ENCODE measurements around the gene RAPGEF5. TPM values are rescaled to one million over a fixed set of nuclear protein-coding genes. Genes with fewer than 3 reads are reported as not detected.

RAPGEF5 gene
- total RNA-seq, 5 donors from 2014 or later (not counting 1 experiment from before 2014, with no cell fraction given): 0.12 to 2.4 (median 0.61) TPM

- Histone ChIP-seq H3K36me3 (ENCODE audit: control insufficient read depth in 2 of 2, extremely low read depth in 1 of 2, insufficient read depth in 1 of 2, low read length in 1 of 2) (no peaks in the 10 kb centered on the region), H3K9me3 (no peaks in the 10 kb centered on the region), H3K4me1 (ENCODE audit: control insufficient read depth in 1 of 2, extremely low read depth in 1 of 2, insufficient read depth in 2 of 2, low read length in 2 of 2) (no peaks in the 10 kb centered on the region), H3K27ac (ENCODE audit: low read length) (no peak overlapping the region), H3K4me3 (ENCODE audit: control insufficient read depth in 1 of 2, extremely low read depth in 1 of 2, low read length in 1 of 2) (no peak overlapping the region), H3K27me3 (replicated peaks in 1 of 2; ENCODE audit: control insufficient read depth in 2 of 2, extremely low read depth in 1 of 2, insufficient read depth in 2 of 2, low read length in 1 of 2) (peaks cover 0 to 3% of the 10 kb centered on the region in 2 experiments)
- H3K27ac Mint-ChIP-seq: no peak overlapping the region
- ATAC-seq (replicated peaks in 1 of 4): no peak
- H3K9me3 Mint-ChIP-seq: no peaks in the 10 kb centered on the region
- no peak for DNase-seq
- H3K27me3 Mint-ChIP-seq: peaks cover 6 to 7% of the 10 kb centered on the region in 2 donors
- no peaks in the 10 kb centered on the region for H3K4me1 Mint-ChIP-seq
- ChIA-PET CTCF (no interaction called here), POLR2A (no interaction called here)
- WGBS (ENCODE audit: insufficient coverage): no CpG with 5 or more reads among the region's 4 CpGs
- H3K4me3 Mint-ChIP-seq: no peak overlapping the region
- no peaks in the 10 kb centered on the region for H3K36me3 Mint-ChIP-seq
Observed at GRCh38 chr7:22326181-22326580, 30.8 kb downstream of the RAPGEF5 start.

- CTCF ChIA-PET: no interaction called here
- no peaks in the 10 kb centered on the region for H3K9me3 Mint-ChIP-seq
- no CpG with 5 or more reads among the region's 4 CpGs for WGBS (ENCODE audit: insufficient coverage)
- ATAC-seq (replicated peaks in 1 of 4): no peak
- POLR2A ChIA-PET: no interaction called here
- Histone ChIP-seq H3K9me3 (no peaks in the 10 kb centered on the region), H3K4me3 (ENCODE audit: control insufficient read depth in 1 of 2, extremely low read depth in 1 of 2, low read length in 1 of 2) (no peak overlapping the region), H3K4me1 (ENCODE audit: control insufficient read depth in 1 of 2, extremely low read depth in 1 of 2, insufficient read depth in 2 of 2, low read length in 2 of 2) (no peaks in the 10 kb centered on the region), H3K36me3 (ENCODE audit: control insufficient read depth in 2 of 2, extremely low read depth in 1 of 2, insufficient read depth in 1 of 2, low read length in 1 of 2) (no peaks in the 10 kb centered on the region), H3K27ac (ENCODE audit: low read length) (no peak overlapping the region), H3K27me3 (replicated peaks in 1 of 2; ENCODE audit: control insufficient read depth in 2 of 2, extremely low read depth in 1 of 2, insufficient read depth in 2 of 2, low read length in 1 of 2) (peaks cover 0 to 3% of the 10 kb centered on the region in 2 experiments)
- no peaks in the 10 kb centered on the region for H3K36me3 Mint-ChIP-seq
- H3K27me3 Mint-ChIP-seq: peaks cover 6 to 7% of the 10 kb centered on the region in 2 donors
- DNase-seq: no peak
- H3K4me1 Mint-ChIP-seq: no peaks in the 10 kb centered on the region
- H3K27ac Mint-ChIP-seq: no peak overlapping the region
- H3K4me3 Mint-ChIP-seq: no peak overlapping the region
Observed at GRCh38 chr7:22325671-22326070, 31.3 kb downstream of the RAPGEF5 start.

GRCh38 chr7:22323714-22324113 lies 33.2 kb downstream of the RAPGEF5 start:
- Mint-ChIP-seq H3K27me3 (peaks cover 0 to 6% of the 10 kb centered on the region in 2 donors), H3K9me3 (no peaks in the 10 kb centered on the region), H3K36me3 (no peaks in the 10 kb centered on the region), H3K27ac (no peak overlapping the region), H3K4me3 (no peak overlapping the region), H3K4me1 (no peaks in the 10 kb centered on the region)
- DNase-seq (no peak), ATAC-seq (replicated peaks in 1 of 4) (no peak)
- WGBS (ENCODE audit: insufficient coverage): no CpG with 5 or more reads among the region's 2 CpGs
- Histone ChIP-seq H3K27me3 (replicated peaks in 1 of 2; ENCODE audit: control insufficient read depth in 2 of 2, extremely low read depth in 1 of 2, insufficient read depth in 2 of 2, low read length in 1 of 2) (no peaks in the 10 kb centered on the region), H3K36me3 (ENCODE audit: control insufficient read depth in 2 of 2, extremely low read depth in 1 of 2, insufficient read depth in 1 of 2, low read length in 1 of 2) (no peaks in the 10 kb centered on the region), H3K9me3 (no peaks in the 10 kb centered on the region), H3K4me1 (ENCODE audit: control insufficient read depth in 1 of 2, extremely low read depth in 1 of 2, insufficient read depth in 2 of 2, low read length in 2 of 2) (no peaks in the 10 kb centered on the region), H3K4me3 (ENCODE audit: control insufficient read depth in 1 of 2, extremely low read depth in 1 of 2, low read length in 1 of 2) (no peak overlapping the region), H3K27ac (ENCODE audit: low read length) (no peak overlapping the region)
- CTCF ChIA-PET: no interaction called here
- POLR2A ChIA-PET: no interaction called here

GRCh38 chr7:22320416-22320815 lies 36.5 kb downstream of the RAPGEF5 start:
- Histone ChIP-seq H3K4me3 (ENCODE audit: control insufficient read depth in 1 of 2, extremely low read depth in 1 of 2, low read length in 1 of 2) (no peak overlapping the region), H3K36me3 (ENCODE audit: control insufficient read depth in 2 of 2, extremely low read depth in 1 of 2, insufficient read depth in 1 of 2, low read length in 1 of 2) (no peaks in the 10 kb centered on the region), H3K27ac (ENCODE audit: low read length) (no peak overlapping the region), H3K27me3 (replicated peaks in 1 of 2; ENCODE audit: control insufficient read depth in 2 of 2, extremely low read depth in 1 of 2, insufficient read depth in 2 of 2, low read length in 1 of 2) (no peaks in the 10 kb centered on the region), H3K4me1 (ENCODE audit: control insufficient read depth in 1 of 2, extremely low read depth in 1 of 2, insufficient read depth in 2 of 2, low read length in 2 of 2) (no peaks in the 10 kb centered on the region), H3K9me3 (no peaks in the 10 kb centered on the region)
- Mint-ChIP-seq H3K27me3 (peaks cover 0 to 2% of the 10 kb centered on the region in 2 donors), H3K27ac (no peak overlapping the region), H3K4me1 (no peaks in the 10 kb centered on the region), H3K36me3 (no peaks in the 10 kb centered on the region), H3K9me3 (no peaks in the 10 kb centered on the region), H3K4me3 (no peak overlapping the region)
- 88% methylated on average over 2 of the region's 2 CpGs for WGBS (ENCODE audit: insufficient coverage)
- ATAC-seq (replicated peaks in 1 of 4) (no peak), DNase-seq (no peak)
- POLR2A ChIA-PET: no interaction called here
- CTCF ChIA-PET: no interaction called here

- WGBS (ENCODE audit: insufficient coverage): 90% methylated on average over 2 of the region's 7 CpGs
- H3K4me1 ChIP-seq (ENCODE audit: control insufficient read depth in 1 of 2, extremely low read depth in 1 of 2, insufficient read depth in 2 of 2, low read length in 2 of 2): no peaks in the 10 kb centered on the region
- no peaks in the 10 kb centered on the region for H3K9me3 Mint-ChIP-seq
- H3K27ac ChIP-seq (ENCODE audit: low read length): no peak overlapping the region
- peaks cover 0 to 4% of the 10 kb centered on the region in 2 donors for H3K27me3 Mint-ChIP-seq
- H3K9me3 ChIP-seq: no peaks in the 10 kb centered on the region
- ChIA-PET CTCF (no interaction called here), POLR2A (no interaction called here)
- H3K36me3 ChIP-seq (ENCODE audit: control insufficient read depth in 2 of 2, extremely low read depth in 1 of 2, insufficient read depth in 1 of 2, low read length in 1 of 2): no peaks in the 10 kb centered on the region
- ATAC-seq (replicated peaks in 1 of 4): no peak
- H3K27ac Mint-ChIP-seq: no peak overlapping the region
- no peak overlapping the region for H3K4me3 ChIP-seq (ENCODE audit: control insufficient read depth in 1 of 2, extremely low read depth in 1 of 2, low read length in 1 of 2)
- H3K4me1 Mint-ChIP-seq: no peaks in the 10 kb centered on the region
- no peak for DNase-seq
- no peaks in the 10 kb centered on the region for H3K36me3 Mint-ChIP-seq
- H3K27me3 ChIP-seq (replicated peaks in 1 of 2; ENCODE audit: control insufficient read depth in 2 of 2, extremely low read depth in 1 of 2, insufficient read depth in 2 of 2, low read length in 1 of 2): no peaks in the 10 kb centered on the region
- no peak overlapping the region for H3K4me3 Mint-ChIP-seq
Observed at GRCh38 chr7:22319424-22320403, 37.2 kb downstream of the RAPGEF5 start.

- 70% methylated on average over 4 of the region's 4 CpGs for WGBS (ENCODE audit: insufficient coverage)
- no peak for ATAC-seq (replicated peaks in 1 of 4)
- ChIA-PET CTCF (interaction anchor here in 1 of 2 donors (0.7 kb wide), 1 partner anchor 99 kb away, joined by 3 read pairs; no protein-coding TSS in a partner anchor), POLR2A (no interaction called here)
- no peaks in the 10 kb centered on the region for H3K9me3 ChIP-seq
- H3K27ac ChIP-seq (ENCODE audit: low read length): no peak overlapping the region
- Mint-ChIP-seq H3K36me3 (no peaks in the 10 kb centered on the region), H3K4me3 (no peak overlapping the region), H3K27me3 (peaks cover 0 to 6% of the 10 kb centered on the region in 2 donors), H3K9me3 (no peaks in the 10 kb centered on the region), H3K27ac (no peak overlapping the region), H3K4me1 (no peaks in the 10 kb centered on the region)
- no peak for DNase-seq
- no peaks in the 10 kb centered on the region for H3K4me1 ChIP-seq (ENCODE audit: control insufficient read depth in 1 of 2, extremely low read depth in 1 of 2, insufficient read depth in 2 of 2, low read length in 2 of 2)
- no peaks in the 10 kb centered on the region for H3K36me3 ChIP-seq (ENCODE audit: control insufficient read depth in 2 of 2, extremely low read depth in 1 of 2, insufficient read depth in 1 of 2, low read length in 1 of 2)
- no peaks in the 10 kb centered on the region for H3K27me3 ChIP-seq (replicated peaks in 1 of 2; ENCODE audit: control insufficient read depth in 2 of 2, extremely low read depth in 1 of 2, insufficient read depth in 2 of 2, low read length in 1 of 2)
- no peak overlapping the region for H3K4me3 ChIP-seq (ENCODE audit: control insufficient read depth in 1 of 2, extremely low read depth in 1 of 2, low read length in 1 of 2)
Observed at GRCh38 chr7:22318376-22318775, 38.6 kb downstream of the RAPGEF5 start.
